Bronchial epithelial cell (primary cell): ENCODE results near the gene BTRC. TPM values are rescaled to one million over a fixed set of nuclear protein-coding genes. Genes with fewer than 3 reads are reported as not detected.

ENCODE experiments used
- DNase-seq: peaks from one replicate; pipeline ENCODE4 v3.0.0-alpha.2; 2010; ENCODE audit warnings: low read depth
- FAIRE-seq: peaks from 2 replicates; lab custom pipeline; 2011; peaks lifted over from hg19 to GRCh38; lab: Jason Lieb, UNC
- H3K27me3 ChIP-seq: 2 replicates; pipeline ENCODE4 v1.5.1; 2011; ENCODE audit warnings: low read length; ENCODE audit not compliant: control insufficient read depth, insufficient read depth
- H3K36me3 ChIP-seq: 2 replicates; pipeline ENCODE4 v1.5.1; 2011; ENCODE audit warnings: low read length; ENCODE audit not compliant: control insufficient read depth, insufficient read depth
- H3K4me3 ChIP-seq: 2 replicates; pipeline ENCODE4 v1.5.1; 2011; ENCODE audit warnings: mild to moderate bottlenecking, low read depth, low read length, control low read depth
- total RNA-seq: library from RNA; depleted of rRNA; stranded (reverse); fragments of >200 nt; gene quantifications from 2 replicates; pipeline ENCODE4 v1.2.1, GENCODE V29; 2014
- TF ChIP-seq, protein P1 (sequence below): IDR thresholded peaks from 2 replicates; pipeline ENCODE4 v1.5.1; 2011; ENCODE audit warnings: mild to moderate bottlenecking, moderate library complexity, low read length, control low read depth, inconsistent platforms; ENCODE audit not compliant: insufficient read depth, severe bottlenecking

The BTRC gene
- total RNA-seq, 1 donor from 2014 or later, result 6.8 TPM

GRCh38 chr10:101487399-101487798 lies 133.4 kb downstream of the BTRC start:
- TF ChIP-seq, protein P1, sequence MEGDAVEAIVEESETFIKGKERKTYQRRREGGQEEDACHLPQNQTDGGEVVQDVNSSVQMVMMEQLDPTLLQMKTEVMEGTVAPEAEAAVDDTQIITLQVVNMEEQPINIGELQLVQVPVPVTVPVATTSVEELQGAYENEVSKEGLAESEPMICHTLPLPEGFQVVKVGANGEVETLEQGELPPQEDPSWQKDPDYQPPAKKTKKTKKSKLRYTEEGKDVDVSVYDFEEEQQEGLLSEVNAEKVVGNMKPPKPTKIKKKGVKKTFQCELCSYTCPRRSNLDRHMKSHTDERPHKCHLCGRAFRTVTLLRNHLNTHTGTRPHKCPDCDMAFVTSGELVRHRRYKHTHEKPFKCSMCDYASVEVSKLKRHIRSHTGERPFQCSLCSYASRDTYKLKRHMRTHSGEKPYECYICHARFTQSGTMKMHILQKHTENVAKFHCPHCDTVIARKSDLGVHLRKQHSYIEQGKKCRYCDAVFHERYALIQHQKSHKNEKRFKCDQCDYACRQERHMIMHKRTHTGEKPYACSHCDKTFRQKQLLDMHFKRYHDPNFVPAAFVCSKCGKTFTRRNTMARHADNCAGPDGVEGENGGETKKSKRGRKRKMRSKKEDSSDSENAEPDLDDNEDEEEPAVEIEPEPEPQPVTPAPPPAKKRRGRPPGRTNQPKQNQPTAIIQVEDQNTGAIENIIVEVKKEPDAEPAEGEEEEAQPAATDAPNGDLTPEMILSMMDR, result no peak
- FAIRE-seq (no peak), DNase-seq (no peak)
- H3K36me3 ChIP-seq, result no peaks in the 10 kb centered on the region
- no peaks in the 10 kb centered on the region for H3K27me3 ChIP-seq
- no peak overlapping the region for H3K4me3 ChIP-seq

DNA sequence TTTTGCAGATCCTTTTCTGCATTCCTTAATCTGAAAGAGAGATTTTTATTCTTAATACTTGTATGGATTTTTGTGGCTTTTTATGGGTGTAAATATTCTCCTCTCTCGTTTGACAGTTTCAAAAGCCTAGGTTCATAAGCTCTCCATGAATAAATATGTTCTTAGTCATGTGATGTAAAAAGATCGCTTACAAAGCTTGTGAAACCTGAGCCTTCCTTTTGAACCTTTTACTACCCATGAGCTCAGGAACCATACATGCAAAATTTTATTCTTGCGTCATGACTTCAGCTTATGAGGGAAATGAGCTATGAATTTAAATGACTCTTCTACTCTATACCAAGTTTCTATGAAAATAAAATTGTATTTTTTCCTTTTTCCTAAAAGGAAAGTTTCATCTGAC lies 135.4 kb downstream of the BTRC start:
- FAIRE-seq, result no peak
- no peaks in the 10 kb centered on the region for H3K36me3 ChIP-seq
- no peaks in the 10 kb centered on the region for H3K27me3 ChIP-seq
- TF ChIP-seq, protein P1, result no peak
- no peak overlapping the region for H3K4me3 ChIP-seq
- DNase-seq, result peak; percentile 58

DNA sequence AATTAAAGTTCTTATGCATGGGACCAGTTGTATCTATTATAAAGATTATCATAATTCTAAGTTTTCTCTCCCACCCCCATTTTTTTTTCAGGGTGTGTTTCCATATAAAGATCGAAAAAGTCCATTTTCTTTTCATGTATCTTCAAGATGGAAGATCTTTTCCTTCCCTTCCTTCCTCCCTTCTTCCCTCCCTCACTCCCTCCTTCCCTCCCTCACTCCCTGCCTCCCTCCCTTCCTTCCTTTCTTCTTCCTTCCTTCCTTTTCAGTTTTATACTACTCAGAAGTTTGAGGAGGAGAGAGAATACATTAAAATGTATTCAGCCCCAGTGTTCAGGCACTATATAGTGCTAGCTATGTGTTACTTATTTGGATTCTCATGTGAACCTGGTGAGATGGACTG lies 136.1 kb downstream of the BTRC start:
- FAIRE-seq (no peak), DNase-seq (no peak)
- H3K27me3 ChIP-seq, result no peaks in the 10 kb centered on the region
- H3K4me3 ChIP-seq, result no peak overlapping the region
- TF ChIP-seq, protein P1, result no peak
- H3K36me3 ChIP-seq, result no peaks in the 10 kb centered on the region

- Histone ChIP-seq H3K36me3 (no peaks in the 10 kb centered on the region), H3K27me3 (no peaks in the 10 kb centered on the region), H3K4me3 (no peak overlapping the region)
- TF ChIP-seq, protein P1, result no peak
- no peak for DNase-seq
- FAIRE-seq, result no peak
Measured at GRCh38 chr10:101492205-101492604, 138.2 kb downstream of the BTRC start.

DNA sequence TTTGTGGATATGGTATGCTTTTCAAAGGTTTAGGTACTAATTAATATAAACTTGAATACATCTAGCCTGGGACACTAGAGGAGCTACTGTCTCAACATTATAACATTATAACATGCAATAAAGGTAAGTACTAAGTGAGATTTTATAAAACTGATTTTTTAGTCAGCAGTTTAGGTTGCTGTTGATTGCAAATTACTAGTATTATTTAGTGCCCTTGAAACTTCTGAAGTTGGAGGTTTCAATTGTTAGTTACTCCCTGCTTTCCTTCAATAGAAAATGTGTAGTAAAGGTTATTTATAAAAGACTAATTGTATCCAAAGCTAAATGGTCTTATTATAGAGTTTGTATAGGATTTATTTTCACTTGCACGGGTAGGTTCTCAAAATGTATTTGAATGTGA lies 138.8 kb downstream of the BTRC start:
- no peak for FAIRE-seq
- no peak overlapping the region for H3K4me3 ChIP-seq
- H3K27me3 ChIP-seq, result no peaks in the 10 kb centered on the region
- no peaks in the 10 kb centered on the region for H3K36me3 ChIP-seq
- TF ChIP-seq, protein P1, result no peak
- no peak for DNase-seq

DNA sequence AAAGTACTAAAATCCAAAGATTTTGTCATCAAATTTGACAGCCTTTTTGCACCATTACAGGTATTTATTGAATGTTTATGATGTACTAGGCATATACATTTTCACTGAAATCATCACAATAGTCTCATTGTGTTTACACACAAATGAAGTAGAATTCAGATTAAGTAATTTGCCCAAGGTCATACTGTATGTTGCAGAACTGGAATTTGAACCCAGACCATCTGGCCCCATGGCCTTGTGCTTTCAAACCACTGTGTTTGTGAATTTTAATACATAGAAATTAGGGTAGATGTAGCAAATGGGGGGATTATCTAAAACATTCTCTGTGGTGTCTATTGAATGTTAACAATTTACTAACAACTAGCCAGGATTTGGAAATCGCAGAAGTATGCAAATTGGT lies 139.3 kb downstream of the BTRC start:
- no peaks in the 10 kb centered on the region for H3K27me3 ChIP-seq
- FAIRE-seq (no peak), DNase-seq (no peak)
- no peaks in the 10 kb centered on the region for H3K36me3 ChIP-seq
- TF ChIP-seq, protein P1, result no peak
- no peak overlapping the region for H3K4me3 ChIP-seq
